Endodermal cell (in vitro differentiated cells): ENCODE results near the gene PTPRM. TPM values are rescaled to one million over a fixed set of nuclear protein-coding genes. Genes with fewer than 3 reads are reported as not detected.

Experiments used
- DNase-seq: peaks from one replicate; pipeline ENCODE4 v3.0.0-alpha.2; 2017
- H3K27ac ChIP-seq: 2 replicates; pipeline ENCODE4 v1.5.1; 2013; ENCODE audit warnings: mild to moderate bottlenecking, low read depth, low read length, moderate library complexity
- H3K27me3 ChIP-seq: 2 replicates; pipeline ENCODE4 v1.6.1; 2013; ENCODE audit warnings: mild to moderate bottlenecking, low read length, moderate library complexity; ENCODE audit not compliant: insufficient read depth, control insufficient read depth, poor library complexity, severe bottlenecking
- H3K36me3 ChIP-seq: 2 replicates; pipeline ENCODE4 v1.7.0; 2013; ENCODE audit warnings: mild to moderate bottlenecking, low read length, moderate library complexity; ENCODE audit not compliant: control insufficient read depth, insufficient read depth
- H3K4me1 ChIP-seq: one replicate; pipeline ENCODE4 v1.7.0; 2013; ENCODE audit warnings: low read length; ENCODE audit not compliant: control insufficient read depth, insufficient read depth
- H3K4me3 ChIP-seq: 2 replicates; pipeline ENCODE4 v1.5.1; 2013; ENCODE audit warnings: mild to moderate bottlenecking, low read length, moderate library complexity
- H3K9ac ChIP-seq: 2 replicates; pipeline ENCODE4 v1.6.1; 2013; ENCODE audit warnings: mild to moderate bottlenecking, low read length, moderate library complexity; ENCODE audit not compliant: poor library complexity, severe bottlenecking; ENCODE audit errors: extremely low read depth
- H3K9me3 ChIP-seq: 2 replicates; pipeline ENCODE4 v1.6.1; 2013; ENCODE audit warnings: mild to moderate bottlenecking, low read length, moderate library complexity; ENCODE audit not compliant: control insufficient read depth
- H3K27ac Mint-ChIP-seq: 2 replicates; pipeline ENCODE4 v1.8.0; 2020; ENCODE audit warnings: mixed read lengths
- H3K27me3 Mint-ChIP-seq: 2 replicates; pipeline ENCODE4 v1.8.0; 2021; ENCODE audit warnings: mild to moderate bottlenecking, mixed read lengths; ENCODE audit not compliant: insufficient read depth
- H3K36me3 Mint-ChIP-seq: 2 replicates; pipeline ENCODE4 v1.8.0; 2020; ENCODE audit warnings: low read depth, mixed read lengths
- H3K4me1 Mint-ChIP-seq: 2 replicates; pipeline ENCODE4 v1.8.0; 2020; ENCODE audit warnings: mixed read lengths
- H3K4me3 Mint-ChIP-seq: 2 replicates; pipeline ENCODE4 v1.8.0; 2020; ENCODE audit warnings: mild to moderate bottlenecking, moderate library complexity, mixed read lengths
- H3K9me3 Mint-ChIP-seq: 2 replicates; pipeline ENCODE4 v1.8.0; 2020; ENCODE audit warnings: mild to moderate bottlenecking, mixed read lengths
- CTCF ChIP-seq: fragments of 200-600 bp; sonication (generic); conservative IDR thresholded peaks from 2 replicates; pipeline ENCODE4 v1.5.0; 2021; ENCODE audit warnings: antibody characterized with exemption, mild to moderate bottlenecking
- WGBS, 2 experiments: methylation state at CpG; one replicate each; pipeline versions ENCODE4 v1.1.5 to v1.1.7; 2013; ENCODE audit warnings: missing lambda C conversion rate in 2 of 2, mixed read lengths in 1 of 2; ENCODE audit not compliant: insufficient coverage in 1 of 2, insufficient read length in 1 of 2; 5-methylcytosine and 5-hydroxymethylcytosine counted together
- total RNA-seq, 2 donors: library from RNA; stranded (reverse); fragmentation: NEBNext Ultra II Directional in 1 of 2; extraction: Animal tissue kit (Norgen Biotek cat#: 25700) in 1 of 2; gene quantifications; 2 replicates in 1 of 2; 3 replicates in 1 of 2; pipeline ENCODE4 v1.2.1, GENCODE V29; 2021

Gene PTPRM
- total RNA-seq, 2 donors from 2014 or later = 47.2 to 57.6 TPM

DNA sequence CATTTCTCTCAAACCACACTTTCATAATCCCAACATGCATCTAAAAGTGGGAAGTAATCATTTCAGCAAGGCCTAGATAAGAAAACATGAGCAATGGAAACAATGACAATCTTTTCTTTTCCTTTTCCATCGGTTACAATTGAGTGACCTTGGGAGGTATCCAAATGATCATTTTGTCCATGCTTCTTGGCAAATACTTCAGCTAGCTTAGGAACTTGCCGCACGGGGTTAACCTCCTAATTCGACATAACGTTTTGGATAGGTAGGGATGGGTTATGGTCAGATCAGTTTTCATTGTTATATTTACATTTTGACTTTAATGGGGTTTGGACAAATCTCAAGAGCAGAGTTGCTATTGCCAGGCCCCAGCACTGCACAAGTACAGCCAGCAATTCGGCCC lies 4.6 kb upstream of the PTPRM start:
- no peak for DNase-seq
- Mint-ChIP-seq H3K27me3 (peaks cover 21% of the 10 kb centered on the region), H3K9me3 (no peaks in the 10 kb centered on the region), H3K4me3 (no peak overlapping the region), H3K4me1 (peaks cover 9% of the 10 kb centered on the region), H3K27ac (no peak overlapping the region), H3K36me3 (no peaks in the 10 kb centered on the region)
- no peak overlapping the region for H3K4me3 ChIP-seq
- no peak overlapping the region for H3K27ac ChIP-seq
- peaks cover 2% of the 10 kb centered on the region for H3K4me1 ChIP-seq
- no peaks in the 10 kb centered on the region for H3K36me3 ChIP-seq
- H3K27me3 ChIP-seq = peaks cover 15% of the 10 kb centered on the region
- 93 to 95% methylated on average over 3 to 6 of the region's 6 CpGs for WGBS, 2 experiments
- H3K9ac ChIP-seq = no peak overlapping the region
- no peak for TF ChIP-seq CTCF
- H3K9me3 ChIP-seq = no peaks in the 10 kb centered on the region

GRCh38 chr18:7565677-7566076 lies 1.4 kb upstream of the PTPRM start:
- TF ChIP-seq CTCF = no peak
- H3K27me3 ChIP-seq = peaks cover 15% of the 10 kb centered on the region
- H3K9me3 ChIP-seq = peaks cover 9% of the 10 kb centered on the region
- Mint-ChIP-seq H3K4me1 (peaks cover 15% of the 10 kb centered on the region), H3K36me3 (peaks cover 5% of the 10 kb centered on the region), H3K27me3 (peaks cover 24% of the 10 kb centered on the region), H3K4me3 (peak overlapping the region; percentile 79), H3K27ac (no peak overlapping the region), H3K9me3 (peaks cover 6% of the 10 kb centered on the region)
- H3K27ac ChIP-seq = no peak overlapping the region
- H3K36me3 ChIP-seq = no peaks in the 10 kb centered on the region
- DNase-seq = no peak
- no peak overlapping the region for H3K9ac ChIP-seq
- H3K4me3 ChIP-seq = peak overlapping the region; percentile 85
- peaks cover 2% of the 10 kb centered on the region for H3K4me1 ChIP-seq

DNA sequence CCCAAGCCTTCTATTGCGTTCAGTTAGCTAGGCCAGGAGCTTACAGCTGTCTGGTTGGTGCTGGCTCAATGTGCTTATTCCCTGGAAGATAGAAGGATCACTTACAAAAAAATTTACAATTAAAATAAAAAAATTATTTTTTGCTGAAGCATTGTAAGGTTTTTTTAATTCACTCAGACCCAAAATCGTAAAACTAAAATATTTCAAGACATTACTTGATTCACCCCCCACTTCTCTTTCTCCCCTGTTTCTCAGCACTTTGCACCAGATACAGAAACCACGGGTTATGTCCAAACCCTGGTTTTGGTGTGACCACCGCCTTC lies 911 bp upstream of the PTPRM start:
- Histone ChIP-seq H3K9ac (peak overlapping the region; percentile 73), H3K4me1 (peaks cover 2% of the 10 kb centered on the region), H3K4me3 (peak overlapping the region; percentile 85), H3K36me3 (no peaks in the 10 kb centered on the region), H3K27ac (no peak overlapping the region), H3K9me3 (peaks cover 10% of the 10 kb centered on the region), H3K27me3 (peaks cover 15% of the 10 kb centered on the region)
- WGBS, 2 experiments = 26 to 33% methylated on average over 2 to 4 of the region's 4 CpGs
- peaks cover 6% of the 10 kb centered on the region for H3K9me3 Mint-ChIP-seq
- no peak for TF ChIP-seq CTCF
- DNase-seq = no peak
- H3K4me3 Mint-ChIP-seq = peak overlapping the region; percentile 79
- H3K27ac Mint-ChIP-seq = peak overlapping the region; percentile 59
- peaks cover 7% of the 10 kb centered on the region for H3K36me3 Mint-ChIP-seq
- H3K4me1 Mint-ChIP-seq = peaks cover 15% of the 10 kb centered on the region
- H3K27me3 Mint-ChIP-seq = peaks cover 25% of the 10 kb centered on the region
